Peyer's patch (tissue), 4 donors: ENCODE data around the gene DAAM2.

Experiments
- CTCF ChIP-seq, 6 experiments: fragments of 450-650 bp in 4 of 6; fragments of 200-600 bp in 2 of 6; sonication (generic) in 1 of 6; IDR thresholded peaks; one replicate each; pipeline ENCODE4 v1.5.1; 2017 to 2019; ENCODE audit warnings: antibody characterized with exemption in 6 of 6, mild to moderate bottlenecking in 3 of 6, moderate library complexity in 1 of 6
- POLR2A ChIP-seq, 2 donors: fragments of 450-650 bp; IDR thresholded peaks; one replicate each; pipeline ENCODE4 v1.5.1; 2017; ENCODE audit warnings: antibody characterized with exemption in 2 of 2, mild to moderate bottlenecking in 2 of 2, moderate library complexity in 2 of 2

- TF ChIP-seq CTCF (IDR thresholded peaks at IDR 0.05) (no peak), POLR2A (IDR thresholded peaks at IDR 0.05) (no peak)
Measured at GRCh38 chr6:39815356-39815755, 23.2 kb downstream of the DAAM2 start.
